Muscle layer of colon (tissue), 2 donors: ENCODE measurements around the gene ZNF319.

Experiments
- H3K27ac ChIP-seq: one replicate; pipeline ENCODE4 v1.7.0; 2013; ENCODE audit warnings: low read depth, mild to moderate bottlenecking, low read length, moderate library complexity
- H3K27me3 ChIP-seq, 2 donors: one replicate each; pipeline ENCODE4 v1.7.0; 2013; ENCODE audit warnings: low read length in 2 of 2, mild to moderate bottlenecking in 2 of 2; ENCODE audit not compliant: insufficient read depth in 2 of 2, control insufficient read depth in 1 of 2
- H3K36me3 ChIP-seq: one replicate; pipeline ENCODE4 v1.7.0; 2013; ENCODE audit warnings: mild to moderate bottlenecking, low read length; ENCODE audit not compliant: insufficient read depth
- H3K4me1 ChIP-seq: one replicate; pipeline ENCODE4 v1.7.0; 2013; ENCODE audit warnings: mild to moderate bottlenecking, low read length; ENCODE audit not compliant: insufficient read depth
- H3K4me3 ChIP-seq, 2 donors: one replicate each; pipeline ENCODE4 v1.7.0; 2013; ENCODE audit warnings: low read length in 2 of 2, low read depth in 1 of 2, mild to moderate bottlenecking in 1 of 2, moderate library complexity in 1 of 2
- H3K9ac ChIP-seq: one replicate; pipeline ENCODE4 v1.7.0; 2013; ENCODE audit warnings: low read length
- H3K9me3 ChIP-seq: one replicate; pipeline ENCODE4 v1.7.0; 2013; ENCODE audit warnings: mild to moderate bottlenecking, low read length
- donor health status: abdominal sarcoma.
- donor health status: Adenocarcinoma of cecum.

Gene ZNF319

GRCh38 chr16:57956270-57956808, 44.1 kb downstream of the ZNF319 start:
- no peak overlapping the region for H3K27ac ChIP-seq
- no peaks in the 10 kb centered on the region for H3K36me3 ChIP-seq
- H3K4me1 ChIP-seq = no peaks in the 10 kb centered on the region
- no peaks in the 10 kb centered on the region for H3K9me3 ChIP-seq
- no peaks in the 10 kb centered on the region for H3K27me3 ChIP-seq
- no peak overlapping the region for H3K9ac ChIP-seq
- no peak overlapping the region for H3K4me3 ChIP-seq

- Histone ChIP-seq H3K4me1 (no peaks in the 10 kb centered on the region), H3K27ac (no peak overlapping the region), H3K4me3 (no peak overlapping the region), H3K27me3 (no peaks in the 10 kb centered on the region), H3K36me3 (no peaks in the 10 kb centered on the region), H3K9me3 (no peaks in the 10 kb centered on the region), H3K9ac (no peak overlapping the region)
Observed at GRCh38 chr16:57955572-57956188, 44.8 kb downstream of the ZNF319 start.

- no peaks in the 10 kb centered on the region for H3K9me3 ChIP-seq
- no peaks in the 10 kb centered on the region for H3K36me3 ChIP-seq
- H3K27ac ChIP-seq = no peak overlapping the region
- no peak overlapping the region for H3K9ac ChIP-seq
- H3K4me1 ChIP-seq = no peaks in the 10 kb centered on the region
- no peaks in the 10 kb centered on the region for H3K27me3 ChIP-seq
- H3K4me3 ChIP-seq = no peak overlapping the region
Observed at GRCh38 chr16:57953857-57954256, 46.6 kb downstream of the ZNF319 start.

GRCh38 chr16:57952909-57953308, 47.6 kb downstream of the ZNF319 start:
- H3K36me3 ChIP-seq = no peaks in the 10 kb centered on the region
- H3K4me1 ChIP-seq = no peaks in the 10 kb centered on the region
- H3K9me3 ChIP-seq = no peaks in the 10 kb centered on the region
- H3K9ac ChIP-seq = no peak overlapping the region
- no peak overlapping the region for H3K27ac ChIP-seq
- no peak overlapping the region for H3K4me3 ChIP-seq
- H3K27me3 ChIP-seq = no peaks in the 10 kb centered on the region

GRCh38 chr16:57951204-57951960, 49.1 kb downstream of the ZNF319 start:
- H3K27me3 ChIP-seq = no peaks in the 10 kb centered on the region
- H3K4me1 ChIP-seq = no peaks in the 10 kb centered on the region
- H3K9ac ChIP-seq = no peak overlapping the region
- H3K36me3 ChIP-seq = no peaks in the 10 kb centered on the region
- H3K9me3 ChIP-seq = no peaks in the 10 kb centered on the region
- no peak overlapping the region for H3K4me3 ChIP-seq
- H3K27ac ChIP-seq = no peak overlapping the region

- H3K27me3 ChIP-seq = no peaks in the 10 kb centered on the region
- no peak overlapping the region for H3K27ac ChIP-seq
- H3K4me1 ChIP-seq = no peaks in the 10 kb centered on the region
- H3K4me3 ChIP-seq = no peak overlapping the region
- no peak overlapping the region for H3K9ac ChIP-seq
- H3K36me3 ChIP-seq = no peaks in the 10 kb centered on the region
- H3K9me3 ChIP-seq = no peaks in the 10 kb centered on the region
Observed at GRCh38 chr16:57950382-57950781, 50.1 kb downstream of the ZNF319 start.

- Histone ChIP-seq H3K27me3 (no peaks in the 10 kb centered on the region), H3K4me1 (no peaks in the 10 kb centered on the region), H3K36me3 (no peaks in the 10 kb centered on the region), H3K4me3 (no peak overlapping the region), H3K27ac (no peak overlapping the region), H3K9me3 (no peaks in the 10 kb centered on the region), H3K9ac (no peak overlapping the region)
Observed at GRCh38 chr16:57949595-57950238, 50.8 kb downstream of the ZNF319 start.

GRCh38 chr16:57949013-57949412, 51.5 kb downstream of the ZNF319 start:
- H3K4me1 ChIP-seq = no peaks in the 10 kb centered on the region
- no peak overlapping the region for H3K27ac ChIP-seq
- no peaks in the 10 kb centered on the region for H3K27me3 ChIP-seq
- H3K36me3 ChIP-seq = no peaks in the 10 kb centered on the region
- no peak overlapping the region for H3K4me3 ChIP-seq
- H3K9ac ChIP-seq = no peak overlapping the region
- no peaks in the 10 kb centered on the region for H3K9me3 ChIP-seq

GRCh38 chr16:57948027-57948426, 52.4 kb downstream of the ZNF319 start:
- H3K9me3 ChIP-seq = no peaks in the 10 kb centered on the region
- no peaks in the 10 kb centered on the region for H3K36me3 ChIP-seq
- no peaks in the 10 kb centered on the region for H3K4me1 ChIP-seq
- H3K27ac ChIP-seq = no peak overlapping the region
- no peak overlapping the region for H3K4me3 ChIP-seq
- no peak overlapping the region for H3K9ac ChIP-seq
- no peaks in the 10 kb centered on the region for H3K27me3 ChIP-seq

GRCh38 chr16:57947261-57947660, 53.2 kb downstream of the ZNF319 start:
- Histone ChIP-seq H3K27ac (no peak overlapping the region), H3K4me3 (no peak overlapping the region), H3K9me3 (no peaks in the 10 kb centered on the region), H3K9ac (no peak overlapping the region), H3K27me3 (no peaks in the 10 kb centered on the region), H3K36me3 (no peaks in the 10 kb centered on the region), H3K4me1 (no peaks in the 10 kb centered on the region)

GRCh38 chr16:57946181-57946801, 54.2 kb downstream of the ZNF319 start:
- Histone ChIP-seq H3K9me3 (no peaks in the 10 kb centered on the region), H3K4me3 (no peak overlapping the region), H3K9ac (no peak overlapping the region), H3K27ac (no peak overlapping the region), H3K4me1 (no peaks in the 10 kb centered on the region), H3K27me3 (no peaks in the 10 kb centered on the region), H3K36me3 (no peaks in the 10 kb centered on the region)
